IMR-90 (cell line): ENCODE results near the gene CD80. TPM values are rescaled to one million over a fixed set of nuclear protein-coding genes. Genes with fewer than 3 reads are reported as not detected.

Experiments used
- ATAC-seq: fragments of 200-7000 bp; cut with Tn5 transposase; 2 replicates; pipeline ENCODE4 v1.9.1; 2020; ENCODE audit warnings: low read depth, mild to moderate bottlenecking, moderate library complexity
- BruUV-seq: library from RNA; stranded (reverse); fragments of 400-500 nt; replicated peaks from 2 replicates; lab custom pipeline; 2021; lab: Mats Ljungman, UMichigan
- CTCF ChIA-PET: fragments of 300-600 bp; formaldehyde crosslinking; extraction: SDS; loops from one replicate; lab custom pipeline; 2021; ENCODE audit warnings: antibody characterized with exemption; lab: Yijun Ruan, JAX
- POLR2A ChIA-PET: fragments of 300-600 bp; sonication (Branson Sonifier 250); formaldehyde crosslinking; loops from one replicate; lab custom pipeline; 2022; ENCODE audit warnings: antibody characterized with exemption; ENCODE audit not compliant: unreplicated experiment; lab: Charles Lee
- DNase-seq: peaks from one replicate; pipeline ENCODE4 v3.0.0; 2013
- H2AFZ ChIP-seq: replicated peaks from 2 replicates; pipeline ENCODE3; 2013; ENCODE audit warnings: low read length, mild to moderate bottlenecking; ENCODE audit not compliant: poor library complexity
- H2AK5ac ChIP-seq: 2 replicates; pipeline ENCODE4 v1.6.1; 2013; ENCODE audit warnings: low read depth, low read length, inconsistent platforms
- H2AK9ac ChIP-seq: replicated peaks from 2 replicates; pipeline ENCODE3; 2013; ENCODE audit warnings: mild to moderate bottlenecking, low read depth, low read length, moderate library complexity; ENCODE audit not compliant: poor library complexity
- H2BK120ac ChIP-seq: 2 replicates; pipeline ENCODE4 v1.6.1; 2013; ENCODE audit warnings: low read depth, low read length, inconsistent platforms
- H2BK15ac ChIP-seq: 3 replicates; pipeline ENCODE4 v1.6.1; 2013; ENCODE audit warnings: low read depth, low read length, inconsistent platforms
- H2BK20ac ChIP-seq: 2 replicates; pipeline ENCODE4 v1.6.1; 2013; ENCODE audit warnings: low read depth, mild to moderate bottlenecking, inconsistent platforms, low read length, moderate library complexity
- H2BK5ac ChIP-seq: 2 replicates; pipeline ENCODE4 v1.6.1; 2013; ENCODE audit warnings: mild to moderate bottlenecking, low read depth, low read length, inconsistent platforms; ENCODE audit not compliant: poor library complexity, severe bottlenecking
- H3K14ac ChIP-seq: replicated peaks from 2 replicates; pipeline ENCODE4 v1.6.1; 2013; ENCODE audit warnings: low read depth, low read length, inconsistent platforms
- H3K18ac ChIP-seq: 2 replicates; pipeline ENCODE4 v1.6.1; 2013; ENCODE audit warnings: low read depth, low read length, control low read depth
- H3K23ac ChIP-seq: 2 replicates; pipeline ENCODE4 v1.6.1; 2013; ENCODE audit warnings: low read depth, low read length, inconsistent platforms
- H3K27ac ChIP-seq: 2 replicates; pipeline ENCODE4 v1.5.1; 2013; ENCODE audit warnings: mild to moderate bottlenecking, control low read depth, low read length; ENCODE audit not compliant: insufficient read depth
- H3K27me3 ChIP-seq: 2 replicates; pipeline ENCODE4 v1.6.1; 2013; ENCODE audit warnings: low read length; ENCODE audit not compliant: control insufficient read depth, insufficient read depth
- H3K36me3 ChIP-seq: 2 replicates; pipeline ENCODE4 v1.6.1; 2013; ENCODE audit warnings: low read length, mixed read lengths; ENCODE audit not compliant: control insufficient read depth, insufficient read depth
- H3K4ac ChIP-seq: 2 replicates; pipeline ENCODE4 v1.6.1; 2013; ENCODE audit warnings: low read depth, low read length, inconsistent platforms
- H3K4me1 ChIP-seq: 2 replicates; pipeline ENCODE4 v1.6.1; 2013; ENCODE audit warnings: low read length, mixed read lengths; ENCODE audit not compliant: control insufficient read depth, insufficient read depth
- H3K4me2 ChIP-seq: 2 replicates; pipeline ENCODE4 v1.6.1; 2013; ENCODE audit warnings: low read depth, mild to moderate bottlenecking, control low read depth, low read length, moderate library complexity
- H3K4me3 ChIP-seq: 2 replicates; pipeline ENCODE4 v1.5.1; 2013; ENCODE audit warnings: low read depth, mild to moderate bottlenecking, control low read depth, low read length, moderate library complexity; ENCODE audit not compliant: insufficient read depth
- H3K56ac ChIP-seq: 2 replicates; pipeline ENCODE4 v1.6.1; 2013; ENCODE audit warnings: low read length, inconsistent platforms; ENCODE audit not compliant: insufficient read depth; ENCODE audit errors: extremely low read depth
- H3K79me1 ChIP-seq, 2 experiments: 2 replicates each; pipeline ENCODE4 v1.6.1; 2013; ENCODE audit warnings: low read length in 2 of 2, inconsistent platforms in 1 of 2, low read depth in 1 of 2
- H3K9ac ChIP-seq: 2 replicates; pipeline ENCODE4 v1.6.1; 2013; ENCODE audit warnings: low read depth, low read length, control low read depth
- H3K9me1 ChIP-seq: 2 replicates; pipeline ENCODE4 v1.6.1; 2013; ENCODE audit warnings: low read length, inconsistent platforms; ENCODE audit not compliant: insufficient read depth
- H3K9me3 ChIP-seq: 2 replicates; pipeline ENCODE4 v1.6.1; 2013; ENCODE audit warnings: low read length; ENCODE audit not compliant: control insufficient read depth, insufficient read depth
- H4K20me1 ChIP-seq: 2 replicates; pipeline ENCODE4 v1.6.1; 2013; ENCODE audit warnings: low read length, inconsistent platforms; ENCODE audit not compliant: insufficient read depth
- H4K5ac ChIP-seq: 2 replicates; pipeline ENCODE4 v1.6.1; 2013; ENCODE audit warnings: mild to moderate bottlenecking, low read depth, low read length, control low read depth
- H4K8ac ChIP-seq, 2 experiments: 2 replicates each; pipeline ENCODE4 v1.6.1; 2013; ENCODE audit warnings: low read depth in 2 of 2, low read length in 2 of 2, control low read depth in 1 of 2, inconsistent platforms in 1 of 2
- H4K91ac ChIP-seq: 2 replicates; pipeline ENCODE4 v1.6.1; 2013; ENCODE audit warnings: low read depth, low read length, inconsistent platforms; ENCODE audit not compliant: insufficient read depth
- BHLHE40 ChIP-seq: fragments of 150-350 bp; IDR thresholded peaks from 2 replicates; pipeline ENCODE4 v1.6.1; 2016; ENCODE audit warnings: mild to moderate bottlenecking, low read depth, low read length
- MAZ ChIP-seq: IDR thresholded peaks from 2 replicates; pipeline ENCODE4 v1.6.1; 2012; ENCODE audit warnings: low read depth, mild to moderate bottlenecking, low read length, improper control_type of control experiment, moderate library complexity, borderline replicate concordance
- POLR2A ChIP-seq: IDR thresholded peaks from 2 replicates; pipeline ENCODE4 v1.6.1; 2012; ENCODE audit warnings: mild to moderate bottlenecking, low read depth, low read length
- RAD21 ChIP-seq: IDR thresholded peaks from 2 replicates; pipeline ENCODE4 v1.6.1; 2012; ENCODE audit warnings: low read length, improper control_type of control experiment
- USF2 ChIP-seq: fragments of 150-350 bp; IDR thresholded peaks from 2 replicates; pipeline ENCODE4 v1.6.1; 2017; ENCODE audit warnings: mild to moderate bottlenecking, antibody characterized with exemption, low read length, low read depth
- WGBS, 2 experiments: methylation state at CpG; one replicate each; pipeline versions ENCODE4 v1.1.5 to v1.1.7; 2013; ENCODE audit warnings: missing lambda C conversion rate in 2 of 2; ENCODE audit not compliant: insufficient read length in 1 of 2; ENCODE audit errors: extremely low coverage in 2 of 2; 5-methylcytosine and 5-hydroxymethylcytosine counted together
- dilution Hi-C: fragments of 300-500 bp; cut with HindIII; formaldehyde crosslinking; loops from one replicate; pipeline ENCODE4 v1.14.3; 2018; ENCODE audit warnings: low sequenced_read_pairs; ENCODE audit not compliant: unreplicated experiment
- in situ Hi-C: fragments of 300-500 bp; cut with MboI; formaldehyde crosslinking; loops from 3 replicates; pipeline ENCODE4 v1.14.3; 2019; ENCODE audit warnings: low sequenced_read_pairs, inconsistent platforms, mixed read lengths
- intact Hi-C: fragments of 100-400 bp; cut with micrococcal nuclease; formaldehyde crosslinking; loops from 2 replicates; pipeline ENCODE4 v1.10.0; 2022
- polyA plus RNA-seq, 3 experiments: library from polyadenylated mRNA; depleted of rRNA; stranded (reverse); fragments of >200 nt; gene quantifications; 2 replicates each; pipeline ENCODE4 v1.2.3, GENCODE V29; 2012; ENCODE audit warnings: low replicate concordance in 1 of 3
- total RNA-seq: library from RNA; depleted of rRNA; stranded (reverse); fragments of >200 nt; gene quantifications from 2 replicates; pipeline ENCODE4 v1.2.3, GENCODE V29; 2012
- TF ChIP-seq, protein P1 (sequence below): fragments of 150-350 bp; IDR thresholded peaks from 2 replicates; pipeline ENCODE4 v1.6.1; 2016; ENCODE audit warnings: low read depth, mild to moderate bottlenecking, low read length, moderate library complexity, borderline replicate concordance

The CD80 gene
- total and polyA plus RNA-seq, 2 of the 4 experiments (the other 2 are of a cell fraction), result not detected

DNA sequence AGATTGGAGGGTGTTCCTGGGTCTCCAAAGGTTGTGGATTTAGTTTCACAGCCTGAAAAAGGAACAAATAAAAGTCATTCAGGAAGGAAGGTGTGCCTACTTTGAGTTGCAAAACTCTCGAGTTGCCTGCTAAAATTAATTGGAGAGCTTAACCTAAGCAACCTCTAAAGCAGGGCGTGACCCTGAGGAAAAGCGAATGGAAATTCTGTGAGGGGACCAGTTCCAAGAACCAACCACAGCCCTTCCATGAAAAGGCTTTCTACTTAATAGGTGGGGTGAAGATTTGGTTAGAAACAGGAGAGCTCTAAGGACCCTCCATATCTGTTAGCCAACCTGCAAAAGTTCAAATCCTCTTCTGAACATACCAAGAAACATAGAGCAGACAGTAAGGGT is 1.5 kb downstream of the CD80 start:
- Histone ChIP-seq H3K14ac (no peak overlapping the region), H2BK120ac (no peak overlapping the region), H3K9me1 (no peaks in the 10 kb centered on the region), H4K91ac (no peak overlapping the region), H3K4me3 (no peak overlapping the region), H3K36me3 (no peaks in the 10 kb centered on the region), H2AFZ (no peak overlapping the region), H2AK5ac (no peak overlapping the region), H3K79me1 (no peaks in the 10 kb centered on the region), H3K23ac (no peak overlapping the region), H3K56ac (no peak overlapping the region), H4K8ac (no peak overlapping the region), H4K5ac (no peak overlapping the region), H2BK15ac (no peak overlapping the region), H2AK9ac (no peak overlapping the region), H3K9me3 (no peaks in the 10 kb centered on the region), H3K4ac (no peak overlapping the region), H2BK20ac (no peak overlapping the region), H4K20me1 (no peaks in the 10 kb centered on the region), H3K27me3 (peaks cover 27% of the 10 kb centered on the region), H2BK5ac (no peak overlapping the region), H3K27ac (no peak overlapping the region), H3K4me1 (no peaks in the 10 kb centered on the region), H3K4me2 (no peak overlapping the region), H3K18ac (no peak overlapping the region), H3K9ac (no peak overlapping the region)
- no TSS peak for BruUV-seq
- in situ Hi-C loops (no loop called here), intact Hi-C loops (no loop called here), dilution Hi-C loops (no loop called here)
- ChIA-PET POLR2A (no interaction called here), CTCF (no interaction called here)
- no peak for ATAC-seq
- no peak for TF ChIP-seq BHLHE40
- TF ChIP-seq MAZ, result no peak
- no peak for TF ChIP-seq USF2
- TF ChIP-seq, protein P1, sequence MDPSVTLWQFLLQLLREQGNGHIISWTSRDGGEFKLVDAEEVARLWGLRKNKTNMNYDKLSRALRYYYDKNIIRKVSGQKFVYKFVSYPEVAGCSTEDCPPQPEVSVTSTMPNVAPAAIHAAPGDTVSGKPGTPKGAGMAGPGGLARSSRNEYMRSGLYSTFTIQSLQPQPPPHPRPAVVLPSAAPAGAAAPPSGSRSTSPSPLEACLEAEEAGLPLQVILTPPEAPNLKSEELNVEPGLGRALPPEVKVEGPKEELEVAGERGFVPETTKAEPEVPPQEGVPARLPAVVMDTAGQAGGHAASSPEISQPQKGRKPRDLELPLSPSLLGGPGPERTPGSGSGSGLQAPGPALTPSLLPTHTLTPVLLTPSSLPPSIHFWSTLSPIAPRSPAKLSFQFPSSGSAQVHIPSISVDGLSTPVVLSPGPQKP, result no peak
- no peak for TF ChIP-seq POLR2A
- TF ChIP-seq RAD21, result no peak
- DNase-seq, result no peak
- WGBS, 2 experiments, result 100% methylated on average over 1 of the region's 3 CpGs; no CpG with 5 or more reads in 1 of the 2 experiments
